ENCODE results near the gene PRH2.

PRH2 gene

GRCh38 chr12:10928746-10929286, at the start of gene PRH2:
PRH2 (plus strand) TSS chr12:10929236; CDS start chr12:10929274, 38 bp downstream.
- DNase-seq (ENCODE audit: low read depth), result no peak

GRCh38 chr12:10884086-10884725, 44.8 kb upstream of the PRH2 start, which contains the start of gene PRH1:
PRH1 (minus strand) TSS chr12:10884255; CDS start chr12:10884217, 38 bp downstream.
- no peak for DNase-seq (ENCODE audit: low read depth)

GRCh38 chr12:10889226-10889625, 39.8 kb upstream of the PRH2 start:
- no peak for DNase-seq (ENCODE audit: low read depth)

- no peak for DNase-seq (ENCODE audit: low read depth)
Measured at GRCh38 chr12:10891937-10892336, 37.1 kb upstream of the PRH2 start.

GRCh38 chr12:10896854-10897253, 32.2 kb upstream of the PRH2 start:
- no peak for DNase-seq (ENCODE audit: low read depth)

- DNase-seq (ENCODE audit: low read depth), result no peak
Measured at GRCh38 chr12:10900530-10900929, 28.5 kb upstream of the PRH2 start.

- no peak for DNase-seq (ENCODE audit: low read depth)
Measured at GRCh38 chr12:10900972-10901371, 28.1 kb upstream of the PRH2 start.

- no peak for DNase-seq (ENCODE audit: low read depth)
Measured at GRCh38 chr12:10901427-10901826, 27.6 kb upstream of the PRH2 start.

- DNase-seq (ENCODE audit: low read depth), result no peak
Measured at GRCh38 chr12:10904686-10905085, 24.4 kb upstream of the PRH2 start.

GRCh38 chr12:10909462-10909861, 19.6 kb upstream of the PRH2 start, which contains the start of gene TAS2R13:
TAS2R13 (minus strand) TSS chr12:10909562; CDS start chr12:10909298, 264 bp downstream.
- no peak for DNase-seq (ENCODE audit: low read depth)

GRCh38 chr12:10910380-10910779, 18.7 kb upstream of the PRH2 start:
- no peak for DNase-seq (ENCODE audit: low read depth)

GRCh38 chr12:10919809-10920208, 9.2 kb upstream of the PRH2 start:
- no peak for DNase-seq (ENCODE audit: low read depth)

- no peak for DNase-seq (ENCODE audit: low read depth)
Measured at GRCh38 chr12:10926269-10926668, 2.8 kb upstream of the PRH2 start.

- no peak for DNase-seq (ENCODE audit: low read depth)
Measured at GRCh38 chr12:10936506-10936905, 7.5 kb downstream of the PRH2 start.

GRCh38 chr12:10939163-10939562, 10.1 kb downstream of the PRH2 start, which contains the start of gene TAS2R14:
TAS2R14 (minus strand) TSS chr12:10939263; CDS start chr12:10939207, 56 bp downstream.
- DNase-seq (ENCODE audit: low read depth), result no peak

- DNase-seq (ENCODE audit: low read depth), result no peak
Measured at GRCh38 chr12:10940389-10940788, 11.4 kb downstream of the PRH2 start.

- DNase-seq (ENCODE audit: low read depth), result no peak
Measured at GRCh38 chr12:10941369-10941768, 12.3 kb downstream of the PRH2 start.

GRCh38 chr12:10941916-10942607, 13.0 kb downstream of the PRH2 start:
- DNase-seq (ENCODE audit: low read depth), result no peak

GRCh38 chr12:10943167-10943566, 14.1 kb downstream of the PRH2 start:
- DNase-seq (ENCODE audit: low read depth), result no peak

GRCh38 chr12:10952645-10953044, 23.6 kb downstream of the PRH2 start:
- DNase-seq (ENCODE audit: low read depth), result no peak

GRCh38 chr12:10956085-10956484, 27.0 kb downstream of the PRH2 start:
- no peak for DNase-seq (ENCODE audit: low read depth)

- no peak for DNase-seq (ENCODE audit: low read depth)
Measured at GRCh38 chr12:10957741-10958140, 28.7 kb downstream of the PRH2 start.

GRCh38 chr12:10959804-10960203, 30.8 kb downstream of the PRH2 start:
- no peak for DNase-seq (ENCODE audit: low read depth)
